Lower leg skin (tissue), 4 donors: ENCODE data around the gene TSC2. TPM values are rescaled to one million over a fixed set of nuclear protein-coding genes. Genes with fewer than 3 reads are reported as not detected.

Source experiments
- DNase-seq, 2 donors: peaks; one replicate each; pipeline ENCODE4 v3.0.0-alpha.2; 2019; ENCODE audit warnings: low spot score in 2 of 2
- H3K4me3 ChIP-seq: fragments of 200-600 bp; sonication (generic); 2 replicates; pipeline ENCODE4 v1.5.1; 2017; ENCODE audit warnings: mild to moderate bottlenecking, low read depth; ENCODE audit not compliant: poor library complexity, severe bottlenecking
- CTCF ChIP-seq, 3 donors: fragments of 450-650 bp; IDR thresholded peaks; one replicate each; pipeline ENCODE4 v1.5.1; 2016; ENCODE audit warnings: antibody characterized with exemption in 3 of 3, mild to moderate bottlenecking in 3 of 3, moderate library complexity in 2 of 3
- POLR2A ChIP-seq, 2 donors: fragments of 450-650 bp; IDR thresholded peaks; one replicate each; pipeline ENCODE4 v1.6.1; 2016 to 2017; ENCODE audit warnings: antibody characterized with exemption in 2 of 2, mild to moderate bottlenecking in 1 of 2, moderate library complexity in 1 of 2
- WGBS, 2 donors: methylation state at CpG; one replicate each; pipeline ENCODE4 v1.1.5; 2018; 5-methylcytosine and 5-hydroxymethylcytosine counted together
- intact Hi-C: fragments of 100-400 bp; cut with DNase I; formaldehyde crosslinking; loops from one replicate; pipeline ENCODE4 v1.15.0; 2023; ENCODE audit warnings: low total_unique reads
- total RNA-seq, 4 donors: library from RNA; depleted of rRNA; stranded (reverse); fragments of >200 nt; gene quantifications; one replicate each; pipeline ENCODE4 v1.1.0, GENCODE V29; 2016

TSC2 gene
- total RNA-seq, 4 donors from 2014 or later = 56.7 to 130 (median 65.1) TPM

GRCh38 chr16:2078096-2078495 lies 30.3 kb downstream of the TSC2 start:
- TF ChIP-seq POLR2A (IDR thresholded peaks at IDR 0.05) (no peak), CTCF (IDR thresholded peaks at IDR 0.05) (no peak)
- 82 to 87% methylated on average over 6 to 7 of the region's 7 CpGs for WGBS, 2 donors
- no peak overlapping the region for H3K4me3 ChIP-seq
- no peak for DNase-seq
- intact Hi-C loops = no loop called here

GRCh38 chr16:2078691-2079090 lies 30.9 kb downstream of the TSC2 start:
- H3K4me3 ChIP-seq = no peak overlapping the region
- WGBS, 2 donors = 60 to 74% methylated on average over 4 to 21 of the region's 23 CpGs
- TF ChIP-seq POLR2A (IDR thresholded peaks at IDR 0.05) (no peak), CTCF (IDR thresholded peaks at IDR 0.05) (no peak)
- intact Hi-C loops = no loop called here
- no peak for DNase-seq

DNA sequence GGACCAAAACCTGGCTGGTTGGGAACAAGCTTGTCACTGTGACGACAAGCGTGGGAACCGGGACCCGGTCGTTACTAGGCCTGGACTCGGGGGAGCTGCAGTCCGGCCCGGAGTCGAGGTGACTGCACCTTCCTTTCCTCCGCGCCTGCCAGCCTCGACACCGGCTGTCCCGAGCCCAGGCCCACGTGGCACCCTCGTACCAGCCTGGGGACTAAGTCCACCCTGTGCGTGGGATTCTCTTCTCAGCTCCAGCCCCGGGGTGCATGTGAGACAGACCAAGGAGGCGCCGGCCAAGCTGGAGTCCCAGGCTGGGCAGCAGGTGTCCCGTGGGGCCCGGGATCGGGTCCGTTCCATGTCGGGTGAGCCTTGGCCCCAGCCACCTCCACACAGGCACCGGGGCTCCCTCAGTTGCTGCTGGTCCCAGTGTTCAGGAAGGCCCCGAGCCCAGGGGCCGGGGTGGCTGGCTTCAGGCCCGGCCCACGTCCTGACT lies 31.6 kb downstream of the TSC2 start:
- TF ChIP-seq POLR2A (IDR thresholded peaks at IDR 0.05) = no peak
- no peak for TF ChIP-seq CTCF (IDR thresholded peaks at IDR 0.05)
- H3K4me3 ChIP-seq = no peak overlapping the region
- intact Hi-C loops = no loop called here
- DNase-seq = no peak
- WGBS, 2 donors = 82 to 87% methylated on average over 15 to 30 of the region's 30 CpGs

DNA sequence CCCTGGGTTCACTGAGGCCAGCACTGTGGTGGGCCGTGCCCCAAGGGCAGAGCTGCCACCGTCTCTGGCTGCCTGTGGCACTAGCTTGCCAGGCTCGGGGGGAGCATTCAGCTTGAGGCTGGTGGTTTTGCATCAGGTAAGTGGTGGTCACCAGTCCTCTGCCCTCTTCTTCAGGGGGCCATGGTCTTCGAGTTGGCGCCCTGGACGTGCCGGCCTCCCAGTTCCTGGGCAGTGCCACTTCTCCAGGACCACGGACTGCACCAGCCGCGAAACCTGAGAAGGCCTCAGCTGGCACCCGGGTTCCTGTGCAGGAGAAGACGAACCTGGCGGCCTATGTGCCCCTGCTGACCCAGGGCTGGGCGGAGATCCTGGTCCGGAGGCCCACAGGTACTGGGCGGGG lies 32.2 kb downstream of the TSC2 start:
- WGBS, 2 donors = 89 to 90% methylated on average over 16 of the region's 16 CpGs
- intact Hi-C loops = loop anchor here (10.0 kb wide), 1 partner anchor 45 kb away; no protein-coding TSS in a partner anchor
- TF ChIP-seq POLR2A (IDR thresholded peaks at IDR 0.05) = no peak
- TF ChIP-seq CTCF (IDR thresholded peaks at IDR 0.05) = no peak
- no peak overlapping the region for H3K4me3 ChIP-seq
- DNase-seq = no peak

DNA sequence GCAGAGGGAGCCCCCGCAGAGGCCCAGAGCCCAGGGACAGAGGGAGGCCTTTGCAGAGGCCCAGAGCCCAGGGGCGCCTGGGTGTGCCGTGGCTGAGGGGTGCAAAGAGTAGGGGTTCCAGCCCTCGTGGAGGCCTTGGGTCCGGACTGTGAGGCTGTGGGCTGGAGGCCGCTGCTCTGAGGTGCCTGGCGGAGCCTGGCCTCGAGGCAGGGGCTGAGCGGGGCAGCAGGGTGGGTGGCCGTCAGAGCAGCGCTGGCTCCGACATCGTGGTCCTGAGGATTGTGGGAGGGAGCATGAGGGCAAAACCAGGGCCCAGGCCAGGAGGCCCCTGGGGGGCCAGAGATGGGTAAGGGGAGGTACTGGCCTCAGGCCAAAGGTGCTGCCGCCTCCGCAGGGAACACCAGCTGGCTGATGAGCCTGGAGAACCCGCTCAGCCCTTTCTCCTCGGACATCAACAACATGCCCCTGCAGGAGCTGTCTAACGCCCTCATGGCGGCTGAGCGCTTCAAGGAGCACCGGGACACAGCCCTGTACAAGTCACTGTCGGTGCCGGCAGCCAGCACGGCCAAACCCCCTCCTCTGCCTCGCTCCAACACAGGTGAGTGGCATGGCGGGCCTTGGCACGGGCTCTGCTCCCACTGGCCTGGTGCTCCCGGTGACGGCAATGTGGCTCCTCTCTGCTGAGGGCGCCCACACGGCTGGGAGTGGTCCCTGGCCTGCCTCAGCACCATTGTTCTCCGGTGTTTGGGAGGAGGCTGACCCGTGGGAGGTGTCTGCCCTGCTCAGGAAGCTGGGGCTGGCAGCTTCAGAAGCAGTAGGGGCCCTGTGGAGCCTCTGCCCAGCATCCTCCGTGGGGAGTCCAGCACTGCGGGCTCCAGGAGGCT lies 33.7 kb downstream of the TSC2 start:
- intact Hi-C loops = loop anchor here (10.0 kb wide), 1 partner anchor 47 kb away; no protein-coding TSS in a partner anchor
- no peak overlapping the region for H3K4me3 ChIP-seq
- WGBS, 2 donors = 79 to 81% methylated on average over 29 to 35 of the region's 35 CpGs
- no peak for DNase-seq
- TF ChIP-seq POLR2A (IDR thresholded peaks at IDR 0.05) = no peak
- no peak for TF ChIP-seq CTCF (IDR thresholded peaks at IDR 0.05)
